ENCODE data around the gene SP140.

DNA sequence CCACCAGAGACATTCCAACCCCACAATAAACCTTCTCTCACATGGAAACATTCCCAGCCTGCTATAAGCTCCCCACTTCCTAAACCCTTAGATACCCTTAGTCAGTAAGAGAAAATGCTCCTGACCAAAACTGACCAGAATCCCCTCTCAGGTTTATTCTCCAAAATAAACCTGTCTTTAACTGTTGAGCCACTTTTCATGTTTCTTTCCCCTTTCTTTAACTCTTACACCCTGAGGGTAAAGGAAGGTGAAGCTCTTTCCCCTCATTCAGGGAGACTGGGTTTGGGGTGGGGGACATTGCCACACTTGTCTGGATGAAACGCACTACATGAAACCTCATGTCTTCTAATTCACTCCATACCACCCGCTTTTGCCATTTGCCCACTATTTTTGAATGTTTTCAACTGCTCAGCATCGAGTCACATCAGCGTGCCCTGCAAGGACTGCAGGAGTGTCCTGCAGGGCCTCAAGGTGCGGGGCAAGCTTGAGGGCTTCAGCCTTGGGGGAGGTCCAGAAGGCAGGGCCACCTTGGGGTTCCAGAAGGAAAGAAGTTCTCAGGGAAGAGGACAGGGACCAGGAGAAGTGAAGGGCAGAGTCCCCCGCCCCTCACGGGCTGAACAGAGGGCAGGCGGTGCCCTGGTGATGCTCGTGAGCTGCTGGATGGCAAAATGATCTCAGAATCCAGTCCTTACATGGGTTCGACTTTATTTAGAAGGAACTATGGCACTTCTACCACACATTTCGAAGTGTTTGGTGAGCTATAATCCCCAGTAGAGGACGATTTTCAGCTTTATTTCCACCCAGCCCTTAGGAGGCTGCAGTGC lies 97.2 kb downstream of the SP140 start:
- TF ChIP-seq, protein P1, sequence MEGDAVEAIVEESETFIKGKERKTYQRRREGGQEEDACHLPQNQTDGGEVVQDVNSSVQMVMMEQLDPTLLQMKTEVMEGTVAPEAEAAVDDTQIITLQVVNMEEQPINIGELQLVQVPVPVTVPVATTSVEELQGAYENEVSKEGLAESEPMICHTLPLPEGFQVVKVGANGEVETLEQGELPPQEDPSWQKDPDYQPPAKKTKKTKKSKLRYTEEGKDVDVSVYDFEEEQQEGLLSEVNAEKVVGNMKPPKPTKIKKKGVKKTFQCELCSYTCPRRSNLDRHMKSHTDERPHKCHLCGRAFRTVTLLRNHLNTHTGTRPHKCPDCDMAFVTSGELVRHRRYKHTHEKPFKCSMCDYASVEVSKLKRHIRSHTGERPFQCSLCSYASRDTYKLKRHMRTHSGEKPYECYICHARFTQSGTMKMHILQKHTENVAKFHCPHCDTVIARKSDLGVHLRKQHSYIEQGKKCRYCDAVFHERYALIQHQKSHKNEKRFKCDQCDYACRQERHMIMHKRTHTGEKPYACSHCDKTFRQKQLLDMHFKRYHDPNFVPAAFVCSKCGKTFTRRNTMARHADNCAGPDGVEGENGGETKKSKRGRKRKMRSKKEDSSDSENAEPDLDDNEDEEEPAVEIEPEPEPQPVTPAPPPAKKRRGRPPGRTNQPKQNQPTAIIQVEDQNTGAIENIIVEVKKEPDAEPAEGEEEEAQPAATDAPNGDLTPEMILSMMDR (conservative IDR thresholded peaks at IDR 0.05; ENCODE audit: low read depth, low read length), result no peak
- no peak for TF ChIP-seq EZH2 (IDR thresholded peaks at IDR 0.05; ENCODE audit: borderline replicate concordance, low read depth, low read length, poor library complexity, severe bottlenecking)
